Uterus (tissue), 4 donors: ENCODE measurements around the gene PIP4K2A. TPM values are rescaled to one million over a fixed set of nuclear protein-coding genes. Genes with fewer than 3 reads are reported as not detected.
"Not testable (repeated sequence)": the region's sequence is repeated elsewhere in the genome, so short reads cannot be mapped to it uniquely, and the experiment has no call there.

Experiments used
- DNase-seq, 2 donors: peaks; one replicate each; pipeline ENCODE4 v3.0.0-alpha.2; 2019 to 2020
- H3K27ac ChIP-seq, 2 donors: fragments of 200-600 bp; sonication (generic); 1 replicate in 1 of 2; 2 replicates in 1 of 2; pipeline ENCODE4 v1.5.1; 2016 to 2018
- H3K27me3 ChIP-seq, 2 donors: fragments of 200-600 bp; sonication (generic); one replicate each; pipeline ENCODE4 v1.5.1; 2018 to 2019; ENCODE audit warnings: control low read depth in 1 of 2
- H3K36me3 ChIP-seq, 2 donors: fragments of 200-600 bp; sonication (generic); one replicate each; pipeline ENCODE4 v1.5.1; 2019; ENCODE audit warnings: control low read depth in 1 of 2
- H3K4me1 ChIP-seq, 2 donors: fragments of 200-600 bp; sonication (generic); one replicate each; pipeline ENCODE4 v1.5.1; 2018 to 2019; ENCODE audit warnings: control low read depth in 1 of 2
- H3K4me3 ChIP-seq, 2 donors: fragments of 200-600 bp; sonication (generic); 1 replicate in 1 of 2; 2 replicates in 1 of 2; pipeline ENCODE4 v1.5.1; 2018 to 2019; ENCODE audit warnings: mild to moderate bottlenecking in 1 of 2
- H3K9me3 ChIP-seq, 2 donors: fragments of 200-600 bp; sonication (generic); one replicate each; pipeline ENCODE4 v1.5.1; 2019; ENCODE audit warnings: control low read depth in 1 of 2
- CTCF ChIP-seq, 4 experiments: fragments of 200-600 bp in 2 of 4; fragments of 450-650 bp in 2 of 4; sonication (generic) in 2 of 4; IDR thresholded peaks; one replicate each; pipeline ENCODE4 v1.5.1; 2016 to 2019; ENCODE audit warnings: antibody characterized with exemption in 4 of 4, mild to moderate bottlenecking in 2 of 4, moderate library complexity in 1 of 4
- POLR2A ChIP-seq, 2 donors: fragments of 450-650 bp; IDR thresholded peaks; one replicate each; pipeline ENCODE4 v1.6.1; 2016; ENCODE audit warnings: antibody characterized with exemption in 2 of 2, mild to moderate bottlenecking in 1 of 2, moderate library complexity in 1 of 2
- intact Hi-C: fragments of 100-400 bp; cut with DNase I; formaldehyde crosslinking; loops from one replicate; pipeline ENCODE4 v1.15.1; 2023; ENCODE audit warnings: low total_unique reads
- total RNA-seq, 4 donors: library from RNA; depleted of rRNA in 3 of 4; stranded (reverse); fragments of >200 nt in 3 of 4; gene quantifications; one replicate each; pipeline versions ENCODE4 v1.1.0 to v1.2.4, GENCODE V29; 2014 to 2023
- donor health status: DM: yes; HTN: yes; CAD: no.

PIP4K2A gene
- total RNA-seq, 4 donors from 2014 or later, result 17.4 to 42.4 (median 22.0) TPM

DNA sequence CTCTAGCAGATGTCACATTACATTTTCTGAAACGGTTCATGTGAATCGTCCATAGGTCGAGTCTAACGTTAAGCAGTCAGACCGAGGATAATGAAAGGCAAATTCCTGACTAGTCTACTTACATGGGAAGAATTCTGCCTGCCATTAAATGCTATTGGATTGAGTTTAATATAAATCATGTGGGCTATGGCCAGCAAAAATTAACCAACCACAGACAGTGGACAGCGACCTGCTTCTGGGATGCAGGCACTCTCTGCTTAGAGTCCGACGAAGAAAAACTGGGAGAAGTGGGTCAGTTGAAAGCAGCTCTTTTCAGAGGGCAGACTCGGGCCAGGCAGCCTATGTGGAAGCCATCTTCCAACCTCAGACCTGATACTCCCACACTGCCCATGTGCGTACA is 16.6 kb downstream of the PIP4K2A start:
- intact Hi-C loops, result no loop called here
- H3K27ac ChIP-seq, result no peak overlapping the region
- TF ChIP-seq POLR2A (IDR thresholded peaks at IDR 0.05) (no peak), CTCF (IDR thresholded peaks at IDR 0.05) (no peak)
- peaks cover 0 to 3% of the 10 kb centered on the region in 2 donors for H3K4me1 ChIP-seq
- no peaks in the 10 kb centered on the region for H3K9me3 ChIP-seq
- H3K27me3 ChIP-seq, result no peaks in the 10 kb centered on the region
- no peak overlapping the region for H3K4me3 ChIP-seq
- no peaks in the 10 kb centered on the region for H3K36me3 ChIP-seq
- no peak for DNase-seq

- H3K27ac ChIP-seq, result no peak overlapping the region
- no peaks in the 10 kb centered on the region for H3K9me3 ChIP-seq
- H3K27me3 ChIP-seq, result no peaks in the 10 kb centered on the region
- no peak overlapping the region for H3K4me3 ChIP-seq
- peaks cover 0 to 3% of the 10 kb centered on the region in 2 donors for H3K4me1 ChIP-seq
- TF ChIP-seq CTCF (IDR thresholded peaks at IDR 0.05) (no peak), POLR2A (IDR thresholded peaks at IDR 0.05) (no peak)
- intact Hi-C loops, result no loop called here
- no peaks in the 10 kb centered on the region for H3K36me3 ChIP-seq
- DNase-seq, result no peak
These were observed 17.3 kb downstream of the PIP4K2A start for GRCh38 chr10:22697101-22697500.

DNA sequence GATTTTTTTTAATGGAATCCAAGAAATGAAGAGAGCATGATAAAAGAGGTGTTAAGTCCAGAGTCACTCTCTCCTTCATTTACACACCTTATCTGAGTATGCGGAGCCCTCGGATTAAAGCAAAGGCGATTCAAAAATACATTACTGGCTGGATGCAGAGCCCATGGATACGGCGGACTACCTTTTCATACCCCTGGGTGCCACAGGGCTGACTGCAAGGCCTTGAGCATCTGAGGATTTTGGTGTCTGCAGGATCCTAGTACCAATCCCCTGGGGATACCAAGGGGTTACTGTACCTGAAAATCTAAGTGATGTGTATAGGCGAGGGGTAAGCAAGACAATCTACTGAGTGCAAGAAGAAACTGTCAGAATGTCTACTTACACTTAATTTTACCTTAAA is 20.5 kb downstream of the PIP4K2A start:
- no peak for DNase-seq
- Histone ChIP-seq H3K4me3 (no peak overlapping the region), H3K9me3 (no peaks in the 10 kb centered on the region), H3K4me1 (peaks cover 0 to 3% of the 10 kb centered on the region in 2 donors), H3K27ac (no peak overlapping the region), H3K27me3 (no peaks in the 10 kb centered on the region), H3K36me3 (no peaks in the 10 kb centered on the region)
- intact Hi-C loops, result no loop called here
- TF ChIP-seq POLR2A (IDR thresholded peaks at IDR 0.05) (no peak), CTCF (IDR thresholded peaks at IDR 0.05) (no peak)

DNA sequence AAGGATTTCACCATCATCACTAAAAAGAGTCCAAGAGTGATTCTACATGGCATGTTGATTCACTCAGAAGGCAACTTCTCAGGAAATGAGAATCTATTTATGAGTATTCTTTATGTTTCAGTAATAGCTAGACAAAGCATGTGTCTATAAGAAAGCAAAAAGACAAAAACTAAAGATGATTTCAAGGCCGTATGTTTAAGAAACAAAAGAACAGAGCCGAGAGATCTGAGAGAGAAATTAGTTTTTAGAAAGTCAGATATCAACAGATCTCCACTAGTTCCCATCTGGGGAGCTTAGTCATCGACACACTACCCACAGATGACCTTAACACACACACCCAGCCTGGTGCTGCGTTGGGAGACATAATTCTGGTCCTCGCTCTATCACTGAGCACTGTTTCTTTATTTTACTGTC is 21.0 kb downstream of the PIP4K2A start:
- Histone ChIP-seq H3K27ac (no peak overlapping the region), H3K9me3 (no peaks in the 10 kb centered on the region), H3K4me1 (peaks cover 0 to 3% of the 10 kb centered on the region in 2 donors), H3K4me3 (no peak overlapping the region), H3K27me3 (no peaks in the 10 kb centered on the region), H3K36me3 (no peaks in the 10 kb centered on the region)
- intact Hi-C loops, result no loop called here
- DNase-seq, result no peak
- TF ChIP-seq POLR2A (IDR thresholded peaks at IDR 0.05), result no peak
- no peak for TF ChIP-seq CTCF (IDR thresholded peaks at IDR 0.05)

GRCh38 chr10:22692119-22692518 is 22.3 kb downstream of the PIP4K2A start:
- H3K27me3 ChIP-seq, intact Hi-C loops, DNase-seq, H3K4me1 ChIP-seq, H3K27ac ChIP-seq, H3K9me3 ChIP-seq, H3K4me3 ChIP-seq, H3K36me3 ChIP-seq: not testable (repeated sequence)
